Stimulated activated CD4-positive, alpha-beta T cell treated with anti-CD3 and anti-CD28 coated beads, TNF-alpha, amount 100 ng/mL, for 48 hours (primary cell): ENCODE results near the gene CPNE6.

Experiments used
- DNase-seq, 3 donors: peaks; one replicate each; pipeline ENCODE4 v3.0.0-alpha.2; 2020; ENCODE audit warnings: low read depth in 3 of 3

CPNE6 gene

DNA sequence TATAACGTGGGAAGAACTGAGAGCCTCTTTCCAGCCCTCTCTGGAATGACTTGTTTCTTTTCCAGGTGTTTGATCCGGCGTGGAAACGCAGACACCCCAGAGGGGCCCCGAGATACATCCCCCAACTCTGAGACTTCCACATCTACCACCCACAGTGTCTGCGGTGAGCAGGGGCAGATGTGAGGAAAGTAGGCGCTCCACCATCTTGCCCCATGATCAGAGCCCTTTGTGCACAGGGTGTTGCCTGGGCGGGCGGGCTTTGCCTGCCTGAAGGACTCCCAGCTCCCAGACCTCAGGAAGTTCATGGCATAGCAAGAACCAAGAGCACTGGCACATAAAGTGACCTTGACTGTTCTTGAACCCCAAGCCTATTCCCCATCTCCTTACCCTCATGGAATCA lies 16.7 kb upstream of the CPNE6 start:
- DNase-seq: no peak

GRCh38 chr14:24055971-24056799 lies 15.2 kb upstream of the CPNE6 start:
- DNase-seq: no peak

- DNase-seq: no peak
These were observed 14.6 kb upstream of the CPNE6 start for GRCh38 chr14:24056800-24057184.

DNA sequence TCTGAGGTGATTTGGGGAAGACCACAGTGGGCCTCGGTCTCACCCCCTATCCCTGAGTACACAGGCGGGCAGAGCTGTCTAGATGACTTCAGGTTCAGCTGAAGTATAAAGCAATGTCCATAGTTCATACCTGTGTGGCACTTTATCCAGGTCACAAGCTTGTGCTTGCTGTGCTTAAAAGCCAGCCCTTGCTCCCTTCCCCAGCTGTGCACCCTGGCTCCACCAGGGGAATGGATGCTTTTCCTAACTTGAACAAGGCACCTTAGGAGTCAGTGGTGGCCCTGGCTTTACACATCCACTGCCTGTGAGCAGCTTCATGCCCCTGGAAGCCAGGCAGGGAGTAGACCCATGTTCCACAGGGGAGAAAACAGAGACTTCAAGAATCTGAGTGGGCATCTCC lies 14.1 kb upstream of the CPNE6 start:
- DNase-seq: no peak

- no peak for DNase-seq
These were observed 13.5 kb upstream of the CPNE6 start for GRCh38 chr14:24057867-24058259.

DNA sequence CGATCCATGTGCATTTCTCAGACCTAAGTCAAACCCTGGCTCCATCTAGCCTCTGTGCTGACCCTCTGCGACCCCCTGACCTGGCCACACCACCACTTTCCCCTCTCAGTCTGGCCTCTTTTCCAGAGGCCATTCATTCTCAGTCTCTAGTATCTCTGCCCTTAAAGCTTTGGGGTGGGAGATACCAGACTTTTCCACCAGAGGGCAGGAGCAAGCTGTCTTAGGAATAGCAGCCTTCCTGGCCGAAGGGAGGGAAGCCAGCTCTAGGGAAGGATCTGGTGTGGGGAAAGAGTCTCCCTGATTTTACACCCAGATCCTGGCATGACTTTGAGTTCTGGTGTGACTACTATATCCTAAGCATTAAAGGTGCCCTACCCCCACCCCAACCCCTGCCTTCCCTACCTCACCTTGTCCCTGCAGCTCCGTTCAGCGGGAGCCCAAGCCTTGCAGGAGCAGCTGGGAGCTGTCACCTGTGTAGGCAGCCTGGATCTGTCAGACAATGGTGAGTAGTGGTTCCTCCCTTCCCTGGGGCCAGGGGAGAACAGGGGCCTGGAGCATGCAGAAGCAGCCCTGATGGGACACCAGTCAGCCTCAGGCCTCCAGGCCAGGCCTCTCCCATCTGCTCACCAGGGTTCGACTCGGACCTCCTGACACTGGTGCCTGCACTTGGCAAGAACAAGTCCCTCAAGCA lies 13.0 kb upstream of the CPNE6 start:
- peak in 1 of 3 donors; percentile 31 for DNase-seq

DNA sequence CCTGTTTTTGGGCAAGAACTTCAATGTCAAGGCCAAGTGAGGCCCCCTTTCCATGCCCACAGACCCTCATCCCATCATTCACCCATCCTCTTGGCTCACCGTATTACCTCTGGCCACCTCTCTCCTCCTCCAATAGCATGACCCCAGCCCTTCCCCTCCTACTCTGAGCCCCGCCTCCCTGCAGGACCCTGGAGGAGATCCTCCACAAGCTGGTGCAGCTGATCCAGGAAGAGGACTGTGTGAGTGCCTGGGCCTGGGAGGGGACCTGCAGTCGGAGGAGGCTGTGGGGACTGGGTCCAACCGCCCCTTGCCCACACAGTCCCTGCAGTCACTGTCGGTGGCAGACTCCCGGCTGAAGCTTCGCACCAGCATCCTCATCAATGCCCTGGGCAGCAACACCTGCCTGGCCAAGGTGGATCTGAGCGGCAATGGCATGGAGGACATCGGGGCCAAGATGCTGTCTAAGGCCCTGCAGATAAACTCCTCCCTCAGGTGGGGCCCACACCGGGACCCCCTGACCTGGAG lies 12.3 kb upstream of the CPNE6 start:
- no peak for DNase-seq

DNA sequence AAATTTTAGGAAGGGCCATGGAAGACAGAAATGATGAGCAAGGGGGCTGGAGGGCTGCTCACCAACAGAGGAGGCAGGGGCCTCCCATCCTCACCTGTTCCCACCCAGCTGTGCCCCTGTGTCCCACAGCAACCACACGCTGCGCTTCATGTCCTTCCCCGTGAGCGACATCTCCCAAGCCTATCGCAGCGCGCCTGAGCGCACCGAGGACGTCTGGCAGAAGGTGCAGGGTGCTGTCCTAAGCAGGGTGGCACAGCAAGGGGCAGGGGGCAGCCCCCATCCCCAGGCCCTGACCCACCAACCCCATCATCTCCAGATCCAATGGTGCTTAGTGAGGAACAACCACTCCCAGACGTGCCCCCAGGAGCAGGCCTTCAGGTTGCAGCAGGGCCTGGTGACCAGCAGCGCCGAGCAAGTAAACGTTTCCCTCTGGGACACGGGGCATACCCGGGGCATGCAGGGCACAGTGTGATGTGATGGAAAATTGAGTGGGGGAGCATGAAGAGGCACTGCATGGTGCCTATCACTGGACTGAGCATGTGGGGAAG lies 11.4 kb upstream of the CPNE6 start:
- DNase-seq: no peak

- no peak for DNase-seq
These were observed 10.9 kb upstream of the CPNE6 start for GRCh38 chr14:24060443-24060842.

DNA sequence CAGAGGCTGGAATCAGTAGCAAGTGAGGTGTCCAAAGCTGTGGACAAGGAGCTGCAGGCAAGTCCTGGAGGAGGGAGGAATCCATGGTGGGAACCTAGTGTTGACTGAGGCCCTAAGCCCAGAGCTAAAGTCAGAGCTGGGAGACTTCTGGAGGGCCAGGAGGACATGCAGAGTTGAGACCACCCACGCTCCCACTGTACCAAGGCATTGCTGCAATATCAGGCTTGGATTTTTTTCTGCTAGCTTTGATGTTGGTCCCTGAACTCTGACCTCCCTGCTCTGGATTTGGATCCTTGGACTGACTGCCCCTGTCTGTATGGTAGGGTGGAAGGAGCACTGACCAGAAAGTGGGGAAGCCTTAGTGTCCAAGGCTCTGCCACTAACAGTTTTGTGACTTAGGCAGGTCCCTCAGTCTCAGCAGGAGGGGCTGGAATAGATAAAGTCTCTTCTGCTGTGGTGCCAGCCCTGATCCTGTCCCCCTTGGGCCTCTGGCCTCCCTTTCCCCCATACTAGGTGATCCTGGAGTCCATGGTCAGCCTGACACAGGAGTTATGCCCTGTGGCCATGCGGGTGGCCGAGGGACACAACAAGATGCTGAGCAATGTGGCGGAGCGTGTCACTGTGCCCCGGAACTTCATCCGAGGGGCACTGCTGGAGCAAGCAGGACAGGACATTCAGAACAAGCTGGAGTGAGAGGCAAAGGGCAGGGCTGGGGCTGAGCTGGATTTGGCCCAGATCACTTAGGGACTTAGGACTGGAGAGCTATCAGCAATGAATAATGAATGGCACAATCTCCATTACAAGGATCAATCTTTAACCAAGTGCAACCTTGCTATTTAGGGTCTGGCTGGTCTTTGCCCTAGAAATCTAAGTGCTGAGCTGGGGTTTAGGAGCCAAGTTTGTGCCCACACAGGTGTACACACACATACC lies 10.1 kb upstream of the CPNE6 start:
- DNase-seq: no peak

- no peak for DNase-seq
These were observed 9.0 kb upstream of the CPNE6 start for GRCh38 chr14:24062216-24062980.

DNA sequence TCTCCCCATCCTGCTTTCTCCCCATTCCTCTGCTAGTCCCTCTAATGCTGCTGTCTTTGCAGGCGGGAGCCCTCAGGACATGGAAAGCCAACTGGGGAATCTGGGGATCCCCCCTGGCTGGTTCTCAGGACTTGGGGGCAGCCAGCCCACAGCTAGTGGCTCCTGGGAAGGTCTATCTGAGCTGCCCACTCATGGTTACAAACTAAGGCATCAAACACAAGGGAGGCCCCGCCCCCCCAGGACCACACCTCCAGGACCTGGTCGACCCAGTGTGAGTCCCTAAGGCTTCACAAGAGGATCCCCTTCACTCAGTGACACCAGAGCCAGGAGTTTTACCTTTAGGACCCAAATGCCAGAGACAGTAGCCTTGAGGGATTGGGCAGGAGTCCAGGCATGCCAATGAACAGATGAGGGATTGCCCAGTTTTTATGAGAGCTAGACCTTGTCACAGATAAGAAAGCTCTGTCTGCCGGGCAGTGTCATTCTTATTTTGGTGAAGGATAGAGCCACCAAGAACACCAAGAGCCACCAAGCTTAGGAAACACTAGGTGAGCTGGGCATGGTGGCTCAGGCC lies 8.0 kb upstream of the CPNE6 start:
- DNase-seq: no peak

DNA sequence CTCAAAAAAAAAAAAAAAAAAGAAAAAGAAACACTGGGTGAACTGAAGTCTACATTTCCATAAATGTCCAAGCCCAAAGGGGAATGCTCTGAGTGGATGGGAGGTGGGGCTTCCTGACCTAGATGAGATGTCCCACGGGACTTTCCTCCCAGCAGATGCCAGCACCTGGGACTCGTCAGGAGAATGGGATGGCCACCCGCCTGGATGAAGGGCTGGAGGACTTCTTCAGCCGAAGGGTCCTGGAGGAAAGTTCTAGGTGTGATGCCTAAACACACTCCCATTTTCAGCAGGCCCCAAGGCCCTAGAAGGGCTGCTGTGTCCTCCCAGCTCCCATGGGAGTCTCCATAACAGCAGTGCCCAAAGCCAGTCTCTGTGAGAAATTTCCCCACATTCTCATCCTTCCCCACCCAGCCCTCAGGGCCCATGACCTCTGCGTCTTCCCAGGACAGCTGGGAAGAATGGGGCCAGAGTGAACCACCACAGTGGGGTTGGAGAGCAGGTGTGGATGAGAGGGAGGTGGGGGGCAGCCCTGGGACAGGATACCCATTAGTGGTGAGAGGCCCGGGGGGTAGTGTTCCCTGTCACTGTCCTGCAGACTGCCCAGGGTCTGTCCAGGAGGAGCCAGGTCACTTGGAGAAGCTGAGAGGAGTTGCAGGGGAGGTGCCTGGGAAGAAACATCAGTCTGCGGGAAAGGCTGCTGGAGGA lies 7.1 kb upstream of the CPNE6 start:
- DNase-seq: no peak

DNA sequence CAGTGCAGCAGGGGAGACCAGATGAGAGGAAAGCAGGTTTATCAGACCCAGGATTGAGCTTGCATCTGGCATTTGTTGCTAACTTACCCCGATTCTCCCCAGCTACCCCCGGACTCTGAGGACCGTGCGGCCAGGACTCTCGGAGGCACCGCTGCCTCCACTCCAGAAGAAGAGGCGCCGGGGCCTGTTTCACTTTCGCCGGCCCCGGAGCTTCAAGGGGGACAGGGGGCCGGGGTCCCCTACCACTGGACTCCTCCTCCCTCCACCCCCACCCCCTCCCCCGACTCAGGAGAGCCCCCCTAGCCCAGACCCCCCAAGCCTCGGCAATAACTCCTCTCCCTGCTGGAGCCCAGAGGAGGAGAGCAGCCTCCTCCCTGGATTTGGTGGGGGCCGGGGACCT lies 6.5 kb upstream of the CPNE6 start:
- no peak for DNase-seq

- no peak for DNase-seq
These were observed 6.0 kb upstream of the CPNE6 start for GRCh38 chr14:24065408-24065807.

GRCh38 chr14:24066496-24067132 lies 4.7 kb upstream of the CPNE6 start:
- DNase-seq: no peak

DNA sequence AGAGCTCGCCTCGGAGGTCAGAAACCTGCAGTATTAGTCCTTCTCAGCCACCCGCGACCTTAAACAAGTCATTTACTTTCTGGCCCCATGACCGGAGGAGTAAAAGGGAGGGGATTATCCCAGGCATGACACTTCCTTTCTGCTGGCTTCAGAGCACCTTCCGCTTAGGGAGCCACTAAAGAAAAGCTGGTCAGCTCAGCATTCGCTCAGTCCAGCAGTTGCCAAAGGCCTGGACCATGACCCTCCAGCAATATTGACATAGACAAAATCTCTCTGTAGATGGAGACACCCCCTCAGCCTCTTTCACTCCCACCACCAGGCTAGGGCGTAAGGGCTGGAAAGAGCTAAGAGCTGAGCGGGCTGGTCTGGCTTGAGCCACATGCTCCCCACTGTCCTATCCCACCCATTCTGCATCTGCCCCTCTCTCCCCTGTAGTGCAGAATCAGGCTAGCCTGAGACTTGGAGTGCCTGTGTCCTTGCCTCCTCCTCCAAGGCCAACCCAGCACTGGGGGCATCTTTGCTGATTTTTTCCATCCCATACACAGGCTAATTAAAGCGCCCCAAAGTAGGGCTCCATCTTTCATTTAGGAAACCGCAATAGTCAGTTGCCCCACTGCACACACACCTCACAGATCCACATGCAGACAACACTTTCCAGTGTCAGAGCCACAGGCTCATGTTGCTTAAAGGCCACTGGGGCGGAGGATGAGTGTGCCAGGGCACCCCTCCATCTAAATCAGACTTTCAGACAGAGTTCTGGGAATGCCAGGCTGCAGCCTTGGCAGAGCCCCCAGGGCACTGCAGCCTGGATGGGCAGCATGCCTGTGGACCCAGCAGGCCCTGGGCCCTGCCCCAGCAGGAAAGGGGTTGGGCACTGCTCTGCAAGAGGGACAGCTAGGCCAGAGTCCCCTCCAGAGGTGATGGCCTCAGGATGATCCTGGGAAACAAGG lies 4.0 kb upstream of the CPNE6 start:
- no peak for DNase-seq

GRCh38 chr14:24068711-24069410 lies 2.5 kb upstream of the CPNE6 start:
- no peak for DNase-seq
